GM12878 (cell line): ENCODE measurements around the gene IER2.

ENCODE experiments used
- CHD2 ChIP-seq: IDR thresholded peaks from 2 replicates; pipeline ENCODE4 v1.6.1; 2011; ENCODE audit warnings: low read depth, low read length, improper control_type of control experiment, borderline replicate concordance
- EZH2 ChIP-seq: IDR thresholded peaks from 2 replicates; pipeline ENCODE4 v1.6.1; 2012; ENCODE audit warnings: low read depth, mild to moderate bottlenecking, control low read depth, inconsistent platforms, low read length, borderline replicate concordance; ENCODE audit not compliant: control insufficient read depth
- MTA3 ChIP-seq: IDR thresholded peaks from 2 replicates; pipeline ENCODE4 v1.6.1; 2012; ENCODE audit warnings: low read length, inconsistent platforms, borderline replicate concordance
- ZNF207 ChIP-seq: fragments of 450-650 bp; IDR thresholded peaks from 2 replicates; pipeline ENCODE4 v1.6.1; 2014; ENCODE audit warnings: antibody characterized with exemption, mild to moderate bottlenecking, borderline replicate concordance
- ZNF24 ChIP-seq: fragments of 450-650 bp; IDR thresholded peaks from 2 replicates; pipeline ENCODE4 v1.6.1; 2017; ENCODE audit warnings: antibody characterized with exemption, mild to moderate bottlenecking
- TF ChIP-seq, protein P1 (sequence below): fragments of 450-650 bp; IDR thresholded peaks from 2 replicates; pipeline ENCODE4 v1.6.1; 2016; ENCODE audit warnings: mild to moderate bottlenecking
- TF ChIP-seq, protein P2 (sequence below): IDR thresholded peaks from 2 replicates; pipeline ENCODE4 v1.6.1; 2012; ENCODE audit warnings: low read depth, low read length, improper control_type of control experiment
- TF ChIP-seq, protein P3 (sequence below), 3 experiments: IDR thresholded peaks in 2 of 3; conservative IDR thresholded peaks in 1 of 3; 2 replicates each; pipeline ENCODE4 v1.5.1; 2011; ENCODE audit warnings: low read depth in 3 of 3, low read length in 3 of 3, mild to moderate bottlenecking in 3 of 3, control low read depth in 2 of 3, moderate library complexity in 2 of 3, inconsistent platforms in 1 of 3, mixed read lengths in 1 of 3; ENCODE audit not compliant: control insufficient read depth in 2 of 3, insufficient read depth in 1 of 3; ENCODE audit errors: extremely low read depth in 1 of 3

DNA sequence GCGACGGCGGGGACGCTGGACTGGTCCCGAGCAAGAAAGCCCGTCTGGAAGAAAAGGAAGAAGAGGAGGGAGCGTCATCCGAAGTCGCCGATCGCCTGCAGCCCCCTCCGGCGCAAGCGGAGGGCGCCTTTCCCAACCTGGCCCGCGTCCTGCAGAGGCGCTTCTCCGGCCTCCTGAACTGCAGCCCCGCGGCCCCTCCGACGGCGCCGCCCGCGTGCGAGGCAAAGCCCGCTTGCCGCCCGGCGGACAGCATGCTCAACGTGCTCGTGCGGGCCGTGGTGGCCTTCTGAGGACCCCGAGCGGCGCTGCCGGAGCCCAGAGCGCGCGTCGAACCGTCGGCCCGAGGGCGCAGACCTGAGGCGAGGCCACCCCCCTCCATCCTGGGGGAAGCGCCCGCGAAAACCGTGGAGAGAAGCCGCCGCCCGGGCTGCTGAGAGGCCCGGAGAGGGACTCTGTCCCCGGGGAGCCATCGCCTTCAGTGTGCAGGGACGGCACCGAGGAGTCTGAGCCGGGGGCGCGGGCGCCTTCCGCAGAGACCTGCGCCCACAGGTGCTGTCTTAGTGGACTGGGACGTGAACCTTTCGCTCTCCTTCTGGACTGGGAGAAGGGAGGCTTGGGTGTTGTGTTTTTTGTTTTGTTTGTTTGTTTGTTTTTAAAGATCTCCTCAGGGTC, 3.5 kb downstream of the IER2 start:
- TF ChIP-seq, protein P1, sequence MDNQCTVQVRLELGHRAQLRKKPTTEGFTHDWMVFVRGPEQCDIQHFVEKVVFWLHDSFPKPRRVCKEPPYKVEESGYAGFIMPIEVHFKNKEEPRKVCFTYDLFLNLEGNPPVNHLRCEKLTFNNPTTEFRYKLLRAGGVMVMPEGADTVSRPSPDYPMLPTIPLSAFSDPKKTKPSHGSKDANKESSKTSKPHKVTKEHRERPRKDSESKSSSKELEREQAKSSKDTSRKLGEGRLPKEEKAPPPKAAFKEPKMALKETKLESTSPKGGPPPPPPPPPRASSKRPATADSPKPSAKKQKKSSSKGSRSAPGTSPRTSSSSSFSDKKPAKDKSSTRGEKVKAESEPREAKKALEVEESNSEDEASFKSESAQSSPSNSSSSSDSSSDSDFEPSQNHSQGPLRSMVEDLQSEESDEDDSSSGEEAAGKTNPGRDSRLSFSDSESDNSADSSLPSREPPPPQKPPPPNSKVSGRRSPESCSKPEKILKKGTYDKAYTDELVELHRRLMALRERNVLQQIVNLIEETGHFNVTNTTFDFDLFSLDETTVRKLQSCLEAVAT, result no peak
- TF ChIP-seq EZH2 (no peak), MTA3 (no peak), CHD2 (no peak), ZNF207 (no peak), ZNF24 (no peak)
- TF ChIP-seq, protein P2, sequence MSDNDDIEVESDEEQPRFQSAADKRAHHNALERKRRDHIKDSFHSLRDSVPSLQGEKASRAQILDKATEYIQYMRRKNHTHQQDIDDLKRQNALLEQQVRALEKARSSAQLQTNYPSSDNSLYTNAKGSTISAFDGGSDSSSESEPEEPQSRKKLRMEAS, result no peak
- TF ChIP-seq, protein P3, sequence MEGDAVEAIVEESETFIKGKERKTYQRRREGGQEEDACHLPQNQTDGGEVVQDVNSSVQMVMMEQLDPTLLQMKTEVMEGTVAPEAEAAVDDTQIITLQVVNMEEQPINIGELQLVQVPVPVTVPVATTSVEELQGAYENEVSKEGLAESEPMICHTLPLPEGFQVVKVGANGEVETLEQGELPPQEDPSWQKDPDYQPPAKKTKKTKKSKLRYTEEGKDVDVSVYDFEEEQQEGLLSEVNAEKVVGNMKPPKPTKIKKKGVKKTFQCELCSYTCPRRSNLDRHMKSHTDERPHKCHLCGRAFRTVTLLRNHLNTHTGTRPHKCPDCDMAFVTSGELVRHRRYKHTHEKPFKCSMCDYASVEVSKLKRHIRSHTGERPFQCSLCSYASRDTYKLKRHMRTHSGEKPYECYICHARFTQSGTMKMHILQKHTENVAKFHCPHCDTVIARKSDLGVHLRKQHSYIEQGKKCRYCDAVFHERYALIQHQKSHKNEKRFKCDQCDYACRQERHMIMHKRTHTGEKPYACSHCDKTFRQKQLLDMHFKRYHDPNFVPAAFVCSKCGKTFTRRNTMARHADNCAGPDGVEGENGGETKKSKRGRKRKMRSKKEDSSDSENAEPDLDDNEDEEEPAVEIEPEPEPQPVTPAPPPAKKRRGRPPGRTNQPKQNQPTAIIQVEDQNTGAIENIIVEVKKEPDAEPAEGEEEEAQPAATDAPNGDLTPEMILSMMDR (IDR thresholded peaks at IDR 0.05 in 2 of 3, conservative IDR thresholded peaks at IDR 0.05 in 1 of 3; ENCODE audit: control insufficient read depth in 2 of 3, extremely low read depth in 1 of 3, insufficient read depth in 1 of 3, low read depth in 3 of 3, low read length in 3 of 3), result no peak; a peak in 3 of 6 replicates
